ENCODE results near the gene COL15A1.

The COL15A1 gene

GRCh38 chr9:98992107-98992884 is 48.6 kb downstream of the COL15A1 start:
- H3K27ac Mint-ChIP-seq, result no peak overlapping the region
- peaks cover 20% of the 10 kb centered on the region for H3K9me3 Mint-ChIP-seq
- H3K4me1 Mint-ChIP-seq, result peaks cover 21% of the 10 kb centered on the region
- no peaks in the 10 kb centered on the region for H3K36me3 Mint-ChIP-seq (ENCODE audit: low read depth)
- no peak for DNase-seq
- H3K4me3 Mint-ChIP-seq, result no peak overlapping the region
- no peak for TF ChIP-seq CTCF (IDR thresholded peaks at IDR 0.05)
- peaks cover 10% of the 10 kb centered on the region for H3K27me3 Mint-ChIP-seq (ENCODE audit: low read depth, poor library complexity)

- Mint-ChIP-seq H3K36me3 (ENCODE audit: low read depth) (no peaks in the 10 kb centered on the region), H3K27ac (no peak overlapping the region), H3K4me3 (no peak overlapping the region), H3K9me3 (peaks cover 20% of the 10 kb centered on the region), H3K27me3 (ENCODE audit: low read depth, poor library complexity) (peaks cover 10% of the 10 kb centered on the region), H3K4me1 (peaks cover 23% of the 10 kb centered on the region)
- no peak for DNase-seq
- TF ChIP-seq CTCF (IDR thresholded peaks at IDR 0.05), result no peak
These were observed 49.3 kb downstream of the COL15A1 start for GRCh38 chr9:98992885-98993569.

- TF ChIP-seq CTCF (IDR thresholded peaks at IDR 0.05), result no peak
- no peak overlapping the region for H3K27ac Mint-ChIP-seq
- H3K9me3 Mint-ChIP-seq, result peaks cover 20% of the 10 kb centered on the region
- no peak for DNase-seq
- H3K27me3 Mint-ChIP-seq (ENCODE audit: low read depth, poor library complexity), result peaks cover 7% of the 10 kb centered on the region
- H3K4me3 Mint-ChIP-seq, result no peak overlapping the region
- H3K36me3 Mint-ChIP-seq (ENCODE audit: low read depth), result no peaks in the 10 kb centered on the region
- H3K4me1 Mint-ChIP-seq, result peaks cover 24% of the 10 kb centered on the region
These were observed 49.9 kb downstream of the COL15A1 start for GRCh38 chr9:98993570-98993945.

GRCh38 chr9:98994172-98995058 is 50.7 kb downstream of the COL15A1 start:
- H3K27ac Mint-ChIP-seq, result no peak overlapping the region
- DNase-seq, result no peak
- no peak overlapping the region for H3K4me3 Mint-ChIP-seq
- H3K27me3 Mint-ChIP-seq (ENCODE audit: low read depth, poor library complexity), result peaks cover 7% of the 10 kb centered on the region
- H3K36me3 Mint-ChIP-seq (ENCODE audit: low read depth), result no peaks in the 10 kb centered on the region
- H3K9me3 Mint-ChIP-seq, result peaks cover 20% of the 10 kb centered on the region
- peaks cover 18% of the 10 kb centered on the region for H3K4me1 Mint-ChIP-seq
- no peak for TF ChIP-seq CTCF (IDR thresholded peaks at IDR 0.05)

GRCh38 chr9:98995059-98995671 is 51.5 kb downstream of the COL15A1 start:
- Mint-ChIP-seq H3K27me3 (ENCODE audit: low read depth, poor library complexity) (peaks cover 7% of the 10 kb centered on the region), H3K27ac (no peak overlapping the region), H3K36me3 (ENCODE audit: low read depth) (no peaks in the 10 kb centered on the region), H3K9me3 (peaks cover 17% of the 10 kb centered on the region), H3K4me1 (peaks cover 10% of the 10 kb centered on the region), H3K4me3 (no peak overlapping the region)
- no peak for TF ChIP-seq CTCF (IDR thresholded peaks at IDR 0.05)
- DNase-seq, result no peak
